Measurements from ENCODE around the gene GRM2. TPM values are rescaled to one million over a fixed set of nuclear protein-coding genes. Genes with fewer than 3 reads are reported as not detected.

The GRM2 gene
- total and polyA plus RNA-seq, 2 experiments from 2014 or later = 0.69 TPM; not detected in 1

DNA sequence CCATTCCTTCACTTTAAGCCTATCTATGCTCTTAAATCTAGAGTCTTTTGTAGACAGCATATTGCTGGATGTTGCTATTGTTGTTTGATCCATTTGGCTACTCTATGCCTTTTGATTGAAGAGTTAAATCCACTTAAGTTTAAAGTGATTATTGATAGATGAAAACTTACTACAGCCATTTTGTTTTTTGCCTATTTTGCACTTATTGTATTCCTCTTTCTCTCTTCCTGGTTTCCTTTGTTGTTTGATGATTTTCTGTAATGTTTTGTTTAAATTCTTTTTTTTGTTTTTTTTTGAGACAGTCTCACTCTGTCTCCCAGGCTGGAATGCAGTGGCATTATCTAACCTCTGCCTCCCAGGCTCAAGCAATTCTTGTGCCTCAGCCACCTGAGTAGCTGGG, 52.3 kb downstream of the GRM2 start:
- no peak for DNase-seq (ENCODE audit: low read depth in 1 of 2, low spot score in 1 of 2)
- no peaks in the 10 kb centered on the region for H3K36me3 ChIP-seq
- no peaks in the 10 kb centered on the region for H3K9me3 ChIP-seq (ENCODE audit: low read depth)
- no peak overlapping the region for H3K27ac ChIP-seq
- H3K4me3 ChIP-seq = no peak overlapping the region
- TF ChIP-seq, protein P1, sequence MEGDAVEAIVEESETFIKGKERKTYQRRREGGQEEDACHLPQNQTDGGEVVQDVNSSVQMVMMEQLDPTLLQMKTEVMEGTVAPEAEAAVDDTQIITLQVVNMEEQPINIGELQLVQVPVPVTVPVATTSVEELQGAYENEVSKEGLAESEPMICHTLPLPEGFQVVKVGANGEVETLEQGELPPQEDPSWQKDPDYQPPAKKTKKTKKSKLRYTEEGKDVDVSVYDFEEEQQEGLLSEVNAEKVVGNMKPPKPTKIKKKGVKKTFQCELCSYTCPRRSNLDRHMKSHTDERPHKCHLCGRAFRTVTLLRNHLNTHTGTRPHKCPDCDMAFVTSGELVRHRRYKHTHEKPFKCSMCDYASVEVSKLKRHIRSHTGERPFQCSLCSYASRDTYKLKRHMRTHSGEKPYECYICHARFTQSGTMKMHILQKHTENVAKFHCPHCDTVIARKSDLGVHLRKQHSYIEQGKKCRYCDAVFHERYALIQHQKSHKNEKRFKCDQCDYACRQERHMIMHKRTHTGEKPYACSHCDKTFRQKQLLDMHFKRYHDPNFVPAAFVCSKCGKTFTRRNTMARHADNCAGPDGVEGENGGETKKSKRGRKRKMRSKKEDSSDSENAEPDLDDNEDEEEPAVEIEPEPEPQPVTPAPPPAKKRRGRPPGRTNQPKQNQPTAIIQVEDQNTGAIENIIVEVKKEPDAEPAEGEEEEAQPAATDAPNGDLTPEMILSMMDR (IDR thresholded peaks at IDR 0.05; ENCODE audit: low read depth, low read length) = no peak
- H3K4me1 ChIP-seq (ENCODE audit: low read depth) = no peaks in the 10 kb centered on the region
- no peaks in the 10 kb centered on the region for H3K27me3 ChIP-seq

Other genes starting within 250 kb of the GRM2 start
- gene DCAF1, start 207.1 kb upstream of the GRM2 start, total RNA-seq = 9.7 and 12.3 TPM in 2 replicates
- 5.9 and 10.1 TPM in 2 replicates for gene DCAF1, start 207.1 kb upstream of the GRM2 start, polyA plus RNA-seq
- gene RAD54L2, start 168.3 kb upstream of the GRM2 start, total RNA-seq = 14.0 and 22.0 TPM in 2 replicates
- gene RAD54L2, start 168.3 kb upstream of the GRM2 start, polyA plus RNA-seq = 19.5 and 26.3 TPM in 2 replicates
- gene TEX264, start 35.8 kb upstream of the GRM2 start, total RNA-seq = 74.1 and 95.1 TPM in 2 replicates
- gene TEX264, start 35.8 kb upstream of the GRM2 start, polyA plus RNA-seq = 71.9 and 83.9 TPM in 2 replicates
- not detected in 2 replicates for gene IQCF6, start 72.2 kb downstream of the GRM2 start, total RNA-seq
- gene IQCF6, start 72.2 kb downstream of the GRM2 start, polyA plus RNA-seq = not detected in 2 replicates
- gene IQCF2, start 154.5 kb downstream of the GRM2 start, total RNA-seq = not detected in 2 replicates
- not detected in 2 replicates for gene IQCF2, start 154.5 kb downstream of the GRM2 start, polyA plus RNA-seq
- not detected in 2 replicates for gene IQCF5, start 168.5 kb downstream of the GRM2 start, total RNA-seq
- gene IQCF5, start 168.5 kb downstream of the GRM2 start, polyA plus RNA-seq = 0.99 TPM in 1 of 2 replicates, not detected in the other
- gene IQCF1, start 196.3 kb downstream of the GRM2 start, total RNA-seq = not detected in 2 replicates
- gene IQCF1, start 196.3 kb downstream of the GRM2 start, polyA plus RNA-seq = not detected in 2 replicates
- 22.3 and 22.4 TPM in 2 replicates for gene RRP9, start 234.8 kb downstream of the GRM2 start, total RNA-seq
- 32.8 and 38.2 TPM in 2 replicates for gene RRP9, start 234.8 kb downstream of the GRM2 start, polyA plus RNA-seq
- 17.3 and 19.2 TPM in 2 replicates for gene PARP3, start 235.3 kb downstream of the GRM2 start, total RNA-seq
- 23.7 and 26.6 TPM in 2 replicates for gene PARP3, start 235.3 kb downstream of the GRM2 start, polyA plus RNA-seq
- gene GPR62, start 248.3 kb downstream of the GRM2 start, total RNA-seq = 0.42 and 1.1 TPM in 2 replicates
- 0.94 and 2.2 TPM in 2 replicates for gene GPR62, start 248.3 kb downstream of the GRM2 start, polyA plus RNA-seq

Data from cardiac muscle cell (in vitro differentiated cells and primary cell).